ENCODE data around the gene VTI1A. TPM values are rescaled to one million over a fixed set of nuclear protein-coding genes. Genes with fewer than 3 reads are reported as not detected.

The VTI1A gene
- total and polyA plus RNA-seq, 2 of the 8 experiments (the other 6 are each of a cell fraction or from before 2014, with no cell fraction given), result 6.0 to 20.0 TPM

DNA sequence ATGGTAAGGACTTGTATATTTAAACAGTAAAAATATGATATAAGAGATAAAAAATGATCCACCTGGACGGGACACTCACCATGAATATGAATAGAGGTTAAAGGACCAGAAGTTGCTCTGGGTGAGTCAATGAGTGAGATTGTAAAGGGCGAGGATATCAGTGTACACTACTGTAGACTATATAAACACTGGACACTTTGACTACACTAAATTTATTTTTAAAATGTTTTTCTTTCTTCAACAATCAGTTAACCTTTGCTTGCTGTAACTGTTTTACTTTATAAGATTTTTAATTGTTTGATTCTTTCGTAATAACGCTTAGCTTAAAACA is 202.8 kb downstream of the VTI1A start:
- Histone ChIP-seq H3K79me2 (ENCODE audit: control insufficient read depth in 1 of 2, insufficient read depth in 2 of 2, low read length in 2 of 2) (no peaks in the 10 kb centered on the region), H2AK5ac (ENCODE audit: low read depth, low read length) (no peak overlapping the region), H4K5ac (ENCODE audit: insufficient read length, low read depth, low read length) (no peak overlapping the region), H2AFZ (ENCODE audit: low read length) (no peak overlapping the region), H3K27ac (ENCODE audit: low read depth, low read length) (no peak overlapping the region), H3K23me2 (ENCODE audit: low read depth, low read length) (no peaks in the 10 kb centered on the region), H3K14ac (ENCODE audit: insufficient read length) (no peak overlapping the region), H3K4me2 (ENCODE audit: insufficient read depth in 1 of 2, low read depth in 2 of 2, low read length in 2 of 2) (no peak overlapping the region), H4K20me1 (replicated peaks in 1 of 2; ENCODE audit: control insufficient read depth in 1 of 2, insufficient read depth in 2 of 2, low read length in 2 of 2) (no peaks in the 10 kb centered on the region), H2BK5ac (ENCODE audit: low read depth, low read length) (no peak overlapping the region), H3K23ac (ENCODE audit: insufficient read length) (no peak overlapping the region), H3K9ac (replicated peaks in 1 of 4; ENCODE audit: extremely low read depth in 1 of 4, low read depth in 3 of 4, low read length in 3 of 4) (no peak overlapping the region), H2BK120ac (replicated peaks; ENCODE audit: low read depth, low read length) (no peak overlapping the region), H3K79me1 (ENCODE audit: low read depth, low read length) (no peaks in the 10 kb centered on the region), H3K4me3 (ENCODE audit: extremely low read depth in 1 of 4, insufficient read depth in 2 of 4, low read depth in 3 of 4, low read length in 4 of 4) (no peak overlapping the region), H3K9me3 (ENCODE audit: insufficient read depth in 2 of 2, low read depth in 1 of 2, low read length in 1 of 2) (no peaks in the 10 kb centered on the region), H3K4ac (replicated peaks; ENCODE audit: insufficient read length, low read depth, low read length) (no peak overlapping the region), H3K4me1 (replicated peaks in 1 of 4; ENCODE audit: control insufficient read depth in 3 of 4, insufficient read depth in 4 of 4, low read length in 3 of 4) (peaks cover 0 to 8% (median 1%) of the 10 kb centered on the region in 4 experiments; a peak in 3 of 7 replicates), H3K36me3 (ENCODE audit: control insufficient read depth in 2 of 4, insufficient read depth in 4 of 4, low read length in 3 of 4) (no peaks in the 10 kb centered on the region), H3K27me3 (replicated peaks in 1 of 4; ENCODE audit: control insufficient read depth in 3 of 4, extremely low read depth in 1 of 4, insufficient read depth in 3 of 4, low read length in 3 of 4) (no peaks in the 10 kb centered on the region), H2BK15ac (ENCODE audit: low read length) (no peak overlapping the region), H4K91ac (replicated peaks; ENCODE audit: insufficient read length, low read length) (no peak overlapping the region), H3K56ac (replicated peaks; ENCODE audit: insufficient read length, low read depth, low read length) (no peak overlapping the region), H4K8ac (ENCODE audit: extremely low read depth, insufficient read depth, low read length) (no peak overlapping the region), H3K18ac (ENCODE audit: extremely low read depth, low read length) (no peak overlapping the region), H2BK12ac (ENCODE audit: low read depth, low read length) (no peak overlapping the region), H2BK20ac (ENCODE audit: low read length) (no peak overlapping the region)
- ChIA-PET POLR2A (ENCODE audit: partially characterized antibody) (no interaction called here), CTCF (ENCODE audit: partially characterized antibody) (interaction anchor here (0.6 to 1.6 kb wide), 3 partner anchors 12 to 870 kb away, joined by 4 to 6 read pairs (median 4); no protein-coding TSS in a partner anchor)
- 89% methylated on average over 4 of the region's 4 CpGs; no CpG with 5 or more reads in 1 of the 2 experiments for WGBS, 2 experiments (ENCODE audit: extremely low coverage in 1 of 2, insufficient coverage in 1 of 2, insufficient read length in 1 of 2, insufficient replicate concordance in 2 of 2, low coverage in 1 of 2, low lambda C conversion rate in 2 of 2, missing lambda C conversion rate in 1 of 2)
- FAIRE-seq, result no peak
- DNase-seq (ENCODE audit: low read depth in 1 of 2, low spot score in 2 of 2), result no peak
- TF ChIP-seq JUN (IDR thresholded peaks at IDR 0.05; ENCODE audit: low read depth, low read length), result no peak
- TF ChIP-seq, protein P1, sequence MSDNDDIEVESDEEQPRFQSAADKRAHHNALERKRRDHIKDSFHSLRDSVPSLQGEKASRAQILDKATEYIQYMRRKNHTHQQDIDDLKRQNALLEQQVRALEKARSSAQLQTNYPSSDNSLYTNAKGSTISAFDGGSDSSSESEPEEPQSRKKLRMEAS (IDR thresholded peaks at IDR 0.05), result no peak
- no peak for TF ChIP-seq CREB1 (IDR thresholded peaks at IDR 0.05)
- TF ChIP-seq, protein P2, sequence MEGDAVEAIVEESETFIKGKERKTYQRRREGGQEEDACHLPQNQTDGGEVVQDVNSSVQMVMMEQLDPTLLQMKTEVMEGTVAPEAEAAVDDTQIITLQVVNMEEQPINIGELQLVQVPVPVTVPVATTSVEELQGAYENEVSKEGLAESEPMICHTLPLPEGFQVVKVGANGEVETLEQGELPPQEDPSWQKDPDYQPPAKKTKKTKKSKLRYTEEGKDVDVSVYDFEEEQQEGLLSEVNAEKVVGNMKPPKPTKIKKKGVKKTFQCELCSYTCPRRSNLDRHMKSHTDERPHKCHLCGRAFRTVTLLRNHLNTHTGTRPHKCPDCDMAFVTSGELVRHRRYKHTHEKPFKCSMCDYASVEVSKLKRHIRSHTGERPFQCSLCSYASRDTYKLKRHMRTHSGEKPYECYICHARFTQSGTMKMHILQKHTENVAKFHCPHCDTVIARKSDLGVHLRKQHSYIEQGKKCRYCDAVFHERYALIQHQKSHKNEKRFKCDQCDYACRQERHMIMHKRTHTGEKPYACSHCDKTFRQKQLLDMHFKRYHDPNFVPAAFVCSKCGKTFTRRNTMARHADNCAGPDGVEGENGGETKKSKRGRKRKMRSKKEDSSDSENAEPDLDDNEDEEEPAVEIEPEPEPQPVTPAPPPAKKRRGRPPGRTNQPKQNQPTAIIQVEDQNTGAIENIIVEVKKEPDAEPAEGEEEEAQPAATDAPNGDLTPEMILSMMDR (IDR thresholded peaks at IDR 0.05; ENCODE audit: control extremely low read depth in 1 of 3, insufficient read depth in 1 of 3, low read depth in 1 of 3, low read length in 3 of 3), result no peak
- TF ChIP-seq, protein P3, sequence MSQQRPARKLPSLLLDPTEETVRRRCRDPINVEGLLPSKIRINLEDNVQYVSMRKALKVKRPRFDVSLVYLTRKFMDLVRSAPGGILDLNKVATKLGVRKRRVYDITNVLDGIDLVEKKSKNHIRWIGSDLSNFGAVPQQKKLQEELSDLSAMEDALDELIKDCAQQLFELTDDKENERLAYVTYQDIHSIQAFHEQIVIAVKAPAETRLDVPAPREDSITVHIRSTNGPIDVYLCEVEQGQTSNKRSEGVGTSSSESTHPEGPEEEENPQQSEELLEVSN (IDR thresholded peaks at IDR 0.05), result no peak
- TF ChIP-seq MAFK (IDR thresholded peaks at IDR 0.05; ENCODE audit: low read depth, low read length), result no peak
- TF ChIP-seq SP4 (IDR thresholded peaks at IDR 0.05; ENCODE audit: low read length), result no peak
- no peak for TF ChIP-seq SIRT6 (IDR thresholded peaks at IDR 0.05; ENCODE audit: low read length)
- no peak for TF ChIP-seq KDM4A (IDR thresholded peaks at IDR 0.05; ENCODE audit: low read depth, low read length, severe bottlenecking)
- no peak for TF ChIP-seq GABPA (IDR thresholded peaks at IDR 0.05; ENCODE audit: borderline replicate concordance, insufficient read depth, low read length)
- TF ChIP-seq HDAC6 (IDR thresholded peaks at IDR 0.05; ENCODE audit: low read depth, low read length), result no peak
- no peak for TF ChIP-seq EGR1 (IDR thresholded peaks at IDR 0.05; ENCODE audit: borderline replicate concordance, low read depth, low read length)
